Mesenchymal stem cell (in vitro differentiated cells and primary cell): ENCODE data around the gene TENT4B.

ENCODE experiments used
- DNase-seq: peaks from one replicate; pipeline ENCODE4 v3.0.0-alpha.2; 2013
- H2AFZ ChIP-seq: one replicate; pipeline ENCODE4 v1.6.1; 2013; ENCODE audit warnings: low read depth, mild to moderate bottlenecking, control low read depth, inconsistent platforms, low read length, moderate library complexity
- H2AK5ac ChIP-seq: 2 replicates; pipeline ENCODE4 v1.6.1; 2013; ENCODE audit warnings: low read length, moderate library complexity, mild to moderate bottlenecking, inconsistent platforms; ENCODE audit not compliant: severe bottlenecking
- H2BK120ac ChIP-seq: one replicate; pipeline ENCODE4 v1.6.1; 2013; ENCODE audit warnings: low read depth, mild to moderate bottlenecking, inconsistent platforms, low read length, moderate library complexity
- H2BK12ac ChIP-seq, 2 experiments: one replicate each; pipeline ENCODE4 v1.6.1; 2013; ENCODE audit warnings: inconsistent platforms in 2 of 2, low read length in 2 of 2, mild to moderate bottlenecking in 2 of 2, moderate library complexity in 2 of 2, control low read depth in 1 of 2
- H2BK15ac ChIP-seq: one replicate; pipeline ENCODE4 v1.6.1; 2013; ENCODE audit warnings: mild to moderate bottlenecking, low read depth, inconsistent platforms; ENCODE audit not compliant: poor library complexity, severe bottlenecking
- H2BK5ac ChIP-seq: 2 replicates; pipeline ENCODE4 v1.6.1; 2013; ENCODE audit warnings: low read depth, mild to moderate bottlenecking, low read length, control low read depth, inconsistent platforms; ENCODE audit not compliant: poor library complexity, severe bottlenecking
- H3K14ac ChIP-seq, 2 experiments: one replicate each; pipeline ENCODE4 v1.6.1; 2013; ENCODE audit warnings: inconsistent platforms in 2 of 2, low read length in 2 of 2, control low read depth in 1 of 2, mild to moderate bottlenecking in 1 of 2, moderate library complexity in 1 of 2
- H3K18ac ChIP-seq, 2 experiments: one replicate each; pipeline ENCODE4 v1.6.1; 2013; ENCODE audit warnings: inconsistent platforms in 2 of 2, low read length in 2 of 2, control low read depth in 1 of 2, low read depth in 1 of 2, mild to moderate bottlenecking in 1 of 2
- H3K23ac ChIP-seq, 2 experiments: one replicate each; pipeline ENCODE4 v1.6.1; 2013; ENCODE audit warnings: inconsistent platforms in 2 of 2, low read length in 2 of 2, mild to moderate bottlenecking in 2 of 2, moderate library complexity in 2 of 2, control low read depth in 1 of 2
- H3K27ac ChIP-seq: 2 replicates; pipeline ENCODE4 v1.5.1; 2013; ENCODE audit warnings: mild to moderate bottlenecking, moderate library complexity, low read length, control low read depth, inconsistent platforms; ENCODE audit not compliant: poor library complexity, severe bottlenecking
- H3K27me3 ChIP-seq, 2 experiments: 2 replicates each; pipeline versions ENCODE4 v1.6.1 to v1.7.0; 2013; ENCODE audit warnings: low read length in 2 of 2, mild to moderate bottlenecking in 2 of 2, moderate library complexity in 2 of 2, control low read depth in 1 of 2, inconsistent platforms in 1 of 2; ENCODE audit not compliant: control insufficient read depth in 1 of 2, insufficient read depth in 1 of 2
- H3K36me3 ChIP-seq, 2 experiments: 2 replicates each; pipeline versions ENCODE4 v1.6.1 to v1.7.0; 2013; ENCODE audit warnings: low read length in 2 of 2, control low read depth in 1 of 2, inconsistent platforms in 1 of 2, low read depth in 1 of 2, mild to moderate bottlenecking in 1 of 2; ENCODE audit not compliant: insufficient read depth in 2 of 2, control insufficient read depth in 1 of 2
- H3K4ac ChIP-seq, 2 experiments: one replicate each; pipeline ENCODE4 v1.6.1; 2013; ENCODE audit warnings: inconsistent platforms in 2 of 2, low read length in 2 of 2, mild to moderate bottlenecking in 2 of 2, moderate library complexity in 2 of 2, control low read depth in 1 of 2, low read depth in 1 of 2
- H3K4me1 ChIP-seq: 2 replicates; pipeline ENCODE4 v1.6.1; 2013; ENCODE audit warnings: low read depth, low read length, control low read depth; ENCODE audit not compliant: control insufficient read depth, insufficient read depth
- H3K4me2 ChIP-seq: 2 replicates; pipeline ENCODE4 v1.6.1; 2013; ENCODE audit warnings: low read length, mild to moderate bottlenecking, inconsistent platforms; ENCODE audit not compliant: poor library complexity, severe bottlenecking
- H3K4me3 ChIP-seq, 2 experiments: 2 replicates each; pipeline versions ENCODE4 v1.5.1 to v1.7.0; 2013; ENCODE audit warnings: low read length in 2 of 2, mild to moderate bottlenecking in 2 of 2, control low read depth in 1 of 2, low read depth in 1 of 2; ENCODE audit not compliant: insufficient read depth in 1 of 2
- H3K79me1 ChIP-seq: replicated peaks from 2 replicates; pipeline ENCODE4 v1.6.1; 2013; ENCODE audit warnings: mild to moderate bottlenecking, control low read depth, low read length, inconsistent platforms; ENCODE audit not compliant: poor library complexity, severe bottlenecking
- H3K9ac ChIP-seq: 2 replicates; pipeline ENCODE4 v1.7.0; 2013; ENCODE audit warnings: mild to moderate bottlenecking, low read length, moderate library complexity
- H3K9me3 ChIP-seq: 2 replicates; pipeline ENCODE4 v1.7.0; 2013; ENCODE audit warnings: mild to moderate bottlenecking, low read length; ENCODE audit not compliant: control insufficient read depth
- H4K8ac ChIP-seq: one replicate; pipeline ENCODE4 v1.6.1; 2013; ENCODE audit warnings: inconsistent platforms, mild to moderate bottlenecking, low read length, moderate library complexity
- H4K91ac ChIP-seq: one replicate; pipeline ENCODE4 v1.6.1; 2013; ENCODE audit warnings: mild to moderate bottlenecking, low read length, inconsistent platforms
- WGBS: methylation state at CpG from one replicate; pipeline ENCODE4 v1.1.7; 2013; ENCODE audit warnings: mixed read lengths; 5-methylcytosine and 5-hydroxymethylcytosine counted together

Gene TENT4B

DNA sequence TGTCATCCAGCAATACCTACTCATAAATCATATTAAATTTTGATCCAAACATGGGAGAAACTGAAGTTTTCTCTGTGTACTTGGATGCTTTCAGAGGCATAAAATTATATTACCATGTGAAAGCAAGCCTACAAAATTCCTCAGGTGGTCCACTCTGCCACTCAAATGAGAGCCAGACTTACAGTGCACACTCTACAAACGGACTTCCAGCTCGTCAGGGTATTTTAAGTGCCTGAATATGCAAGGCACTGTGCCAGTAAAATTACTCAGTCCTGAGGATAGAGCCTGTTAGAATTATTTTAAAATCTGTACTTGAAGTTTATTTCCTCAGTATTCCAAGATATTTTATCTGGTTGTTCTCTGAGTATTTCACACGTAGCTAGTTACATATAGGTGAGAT lies 54.5 kb downstream of the TENT4B start:
- Histone ChIP-seq H2BK15ac (no peak overlapping the region), H2BK5ac (no peak overlapping the region)
- WGBS: 37% methylated on average over 3 of the region's 3 CpGs

GRCh38 chr16:50208460-50208931 lies 55.4 kb downstream of the TENT4B start:
- WGBS: 76% methylated on average over 3 of the region's 3 CpGs
- Histone ChIP-seq H4K91ac (no peak overlapping the region), H3K4me2 (no peak overlapping the region), H2AK5ac (no peak overlapping the region), H3K18ac (no peak overlapping the region), H2AFZ (no peak overlapping the region), H3K9ac (peak overlapping the region; percentile 22), H2BK120ac (no peak overlapping the region), H3K79me1 (peaks cover 30% of the 10 kb centered on the region), H3K4ac (no peak overlapping the region), H3K36me3 (peaks cover 7 to 17% of the 10 kb centered on the region in 2 experiments), H3K23ac (no peak overlapping the region), H2BK12ac (no peak overlapping the region), H2BK5ac (no peak overlapping the region), H3K14ac (no peak overlapping the region), H3K27ac (peak overlapping the region; percentile 55), H3K4me3 (no peak overlapping the region), H2BK15ac (no peak overlapping the region), H3K4me1 (peaks cover 18% of the 10 kb centered on the region), H4K8ac (no peak overlapping the region), H3K9me3 (no peaks in the 10 kb centered on the region), H3K27me3 (no peaks in the 10 kb centered on the region)
- peak; percentile 51 for DNase-seq

More for the DNA sequence above, 54.5 kb downstream of the TENT4B start:
- Histone ChIP-seq H3K4me2 (no peak overlapping the region), H3K4ac (no peak overlapping the region), H3K27me3 (no peaks in the 10 kb centered on the region), H3K27ac (peak overlapping the region; percentile 55), H3K9ac (peak overlapping the region; percentile 22), H4K8ac (no peak overlapping the region), H3K14ac (no peak overlapping the region), H4K91ac (no peak overlapping the region), H3K36me3 (peaks cover 3 to 13% of the 10 kb centered on the region in 2 experiments), H3K9me3 (no peaks in the 10 kb centered on the region), H2BK120ac (no peak overlapping the region), H2BK12ac (no peak overlapping the region), H3K4me1 (peaks cover 19% of the 10 kb centered on the region), H3K79me1 (peaks cover 23% of the 10 kb centered on the region), H2AK5ac (no peak overlapping the region), H3K4me3 (no peak overlapping the region), H3K23ac (no peak overlapping the region), H2AFZ (no peak overlapping the region), H3K18ac (no peak overlapping the region)
- DNase-seq: peak; percentile 32

DNA sequence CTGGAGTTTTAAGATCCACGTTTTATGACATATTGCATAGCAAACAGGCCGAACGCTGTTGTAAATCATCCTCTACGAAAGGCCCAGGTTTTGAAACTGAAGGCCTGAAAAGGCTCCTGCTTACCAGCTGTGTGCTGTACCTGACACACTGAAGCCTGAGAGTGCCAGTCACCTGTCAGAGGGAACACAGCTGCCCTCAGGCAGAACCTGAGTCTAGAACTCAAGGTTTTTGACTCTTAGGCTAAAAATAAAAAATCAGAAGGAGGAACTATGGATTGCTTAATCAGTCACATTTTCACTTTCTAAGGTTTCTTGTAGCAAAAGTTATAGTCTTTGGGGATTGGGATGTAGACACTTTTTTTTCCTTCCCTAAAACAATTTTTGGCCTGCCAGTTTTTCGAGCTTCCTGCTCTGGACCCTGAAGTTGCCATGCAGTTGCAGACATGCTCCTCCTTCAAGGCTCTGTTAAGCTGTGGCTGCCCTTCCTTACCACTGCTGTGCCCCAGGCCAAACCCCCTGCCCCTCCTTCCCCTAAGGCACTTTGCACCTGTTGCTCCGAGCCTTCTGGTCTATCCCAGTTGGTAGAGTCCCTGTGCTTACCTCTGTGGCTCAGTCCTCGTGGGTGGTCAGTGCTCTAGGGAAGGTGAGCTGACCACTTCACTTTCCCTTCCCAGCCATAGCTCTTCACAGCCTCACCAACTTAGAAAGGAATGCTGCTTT lies 56.6 kb downstream of the TENT4B start:
- Histone ChIP-seq H3K4ac (no peak overlapping the region), H3K9ac (no peak overlapping the region), H3K23ac (no peak overlapping the region), H3K14ac (no peak overlapping the region), H2AK5ac (peak overlapping the region; percentile 50), H2BK5ac (no peak overlapping the region), H2BK120ac (no peak overlapping the region), H3K4me1 (peaks cover 12% of the 10 kb centered on the region), H3K9me3 (no peaks in the 10 kb centered on the region), H4K8ac (peak overlapping the region; percentile 10), H4K91ac (no peak overlapping the region), H2BK15ac (no peak overlapping the region), H3K18ac (no peak overlapping the region), H2BK12ac (peak overlapping the region in 1 of 2 experiments; percentile 49), H2AFZ (no peak overlapping the region), H3K4me3 (no peak overlapping the region), H3K27ac (no peak overlapping the region), H3K27me3 (no peaks in the 10 kb centered on the region), H3K79me1 (peaks cover 25% of the 10 kb centered on the region), H3K36me3 (peaks cover 7 to 19% of the 10 kb centered on the region in 2 experiments), H3K4me2 (no peak overlapping the region)
- DNase-seq: no peak
- 81% methylated on average over 6 of the region's 7 CpGs for WGBS

DNA sequence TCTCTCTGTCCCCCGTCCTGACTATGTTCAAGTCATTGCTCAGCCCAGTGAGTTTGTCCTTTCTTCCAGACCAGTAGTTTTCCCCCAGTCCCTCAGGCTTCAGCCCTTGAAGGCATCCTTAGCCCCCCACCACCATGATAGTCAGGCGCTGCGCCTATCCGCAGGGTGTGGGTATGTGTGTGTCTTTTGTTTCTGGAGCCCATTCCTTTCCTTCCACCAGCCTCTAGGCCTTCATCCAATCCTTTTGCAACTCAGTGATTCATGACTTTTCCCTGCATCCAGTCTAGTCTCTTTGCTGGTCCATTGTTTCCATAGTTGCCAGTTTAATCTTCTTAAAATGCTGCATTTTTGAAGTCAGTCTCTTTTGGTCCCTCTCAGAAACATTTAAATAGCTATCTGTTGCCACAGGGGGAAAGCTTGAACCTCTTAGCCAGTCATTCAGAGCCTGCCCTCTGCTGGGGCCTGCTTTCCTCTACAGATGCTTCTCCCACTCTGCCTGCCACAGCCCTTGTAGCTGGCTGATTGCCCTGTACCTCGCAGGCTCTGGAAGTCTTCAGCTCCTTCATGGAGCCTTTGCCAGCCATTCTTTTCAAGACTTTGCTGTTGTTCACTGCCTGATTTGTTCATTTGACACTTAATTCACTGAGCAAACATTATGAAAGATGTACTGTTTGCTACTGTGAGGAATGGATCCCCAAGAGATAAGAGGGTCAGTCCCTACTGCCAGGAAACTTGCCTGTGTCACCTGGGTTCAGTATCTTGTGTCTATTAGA lies 57.3 kb downstream of the TENT4B start:
- Histone ChIP-seq H3K4me3 (no peak overlapping the region), H3K9me3 (no peaks in the 10 kb centered on the region), H3K23ac (no peak overlapping the region), H2BK120ac (no peak overlapping the region), H2AK5ac (peak overlapping the region; percentile 50), H2BK5ac (no peak overlapping the region), H2BK12ac (no peak overlapping the region), H3K79me1 (peaks cover 27% of the 10 kb centered on the region), H2AFZ (no peak overlapping the region), H3K9ac (peak overlapping the region; percentile 63), H4K8ac (no peak overlapping the region), H3K36me3 (peaks cover 7 to 26% of the 10 kb centered on the region in 2 experiments), H3K4me1 (peaks cover 11% of the 10 kb centered on the region), H3K4me2 (no peak overlapping the region), H3K14ac (no peak overlapping the region), H3K27me3 (no peaks in the 10 kb centered on the region), H3K18ac (no peak overlapping the region), H3K27ac (no peak overlapping the region), H4K91ac (no peak overlapping the region), H2BK15ac (no peak overlapping the region), H3K4ac (no peak overlapping the region)
- 85% methylated on average over 5 of the region's 5 CpGs for WGBS
- DNase-seq: peak; percentile 85
